ENCODE measurements around the gene TCEANC.

GRCh38 chrX:13685126-13685763 lies 32.3 kb downstream of the TCEANC start:
- TF ChIP-seq CTCF (IDR thresholded peaks at IDR 0.05 in 4 of 5, conservative IDR thresholded peaks at IDR 0.05 in 1 of 5) (no peak), POLR2A (IDR thresholded peaks at IDR 0.05) (no peak)

All from gastrocnemius medialis (tissue), 4 donors.